Stimulated activated CD4-positive, alpha-beta T cell treated with anti-CD3 and anti-CD28 coated beads, Interleukin-4, amount 100 ng/mL, for 1 hour (primary cell): Measurements from ENCODE around the gene GRIN1.

Experiments
- DNase-seq: peaks from one replicate; pipeline ENCODE4 v3.0.0-alpha.2; 2020

The GRIN1 gene

GRCh38 chr9:137180491-137180890 is 41.5 kb downstream of the GRIN1 start:
- no peak for DNase-seq

- DNase-seq, result no peak
These were observed 42.7 kb downstream of the GRIN1 start for GRCh38 chr9:137181680-137182079.

GRCh38 chr9:137182836-137183235 is 43.9 kb downstream of the GRIN1 start:
- DNase-seq, result no peak

- DNase-seq, result no peak
These were observed 45.1 kb downstream of the GRIN1 start for GRCh38 chr9:137183980-137184595.

GRCh38 chr9:137184881-137185660 is 46.1 kb downstream of the GRIN1 start:
- DNase-seq, result no peak

GRCh38 chr9:137185921-137186320 is 47.0 kb downstream of the GRIN1 start:
- no peak for DNase-seq

- no peak for DNase-seq
These were observed 47.4 kb downstream of the GRIN1 start for GRCh38 chr9:137186385-137186784.

- no peak for DNase-seq
These were observed 48.4 kb downstream of the GRIN1 start for GRCh38 chr9:137187386-137187785.

GRCh38 chr9:137188086-137188489 is 49.1 kb downstream of the GRIN1 start:
- no peak for DNase-seq

GRCh38 chr9:137188490-137189296 is 49.7 kb downstream of the GRIN1 start, which contains the start of the genes ANAPC2 and SSNA1:
ANAPC2 (minus strand) TSS chr9:137188560; CDS start chr9:137188532, 28 bp downstream.
SSNA1 (plus strand) TSS chr9:137188676; CDS start chr9:137188727, 51 bp downstream.
- peak; percentile 95 for DNase-seq

GRCh38 chr9:137189297-137190295 is 50.6 kb downstream of the GRIN1 start:
- no peak for DNase-seq

- DNase-seq, result no peak
These were observed 51.4 kb downstream of the GRIN1 start for GRCh38 chr9:137190315-137190856.

- no peak for DNase-seq
These were observed 52.3 kb downstream of the GRIN1 start for GRCh38 chr9:137191245-137191644.

- no peak for DNase-seq
These were observed 52.9 kb downstream of the GRIN1 start for GRCh38 chr9:137191691-137192447.

- DNase-seq, result no peak
These were observed 53.5 kb downstream of the GRIN1 start for GRCh38 chr9:137192448-137192780.

- DNase-seq, result no peak
These were observed 53.9 kb downstream of the GRIN1 start for GRCh38 chr9:137192859-137193258.

- DNase-seq, result no peak
These were observed 54.8 kb downstream of the GRIN1 start for GRCh38 chr9:137193771-137194170.

GRCh38 chr9:137194388-137194787 is 55.4 kb downstream of the GRIN1 start:
- no peak for DNase-seq

GRCh38 chr9:137194909-137195308 is 56.0 kb downstream of the GRIN1 start:
- DNase-seq, result no peak

- DNase-seq, result no peak
These were observed 56.7 kb downstream of the GRIN1 start for GRCh38 chr9:137195525-137196220.
